A549 (cell line): ENCODE data around the gene SSMEM1. TPM values are rescaled to one million over a fixed set of nuclear protein-coding genes. Genes with fewer than 3 reads are reported as not detected.

ENCODE experiments used
- ATAC-seq, 2 experiments: fragments of 200-7000 bp in 1 of 2; fragments of >200 bp in 1 of 2; cut with Nextera tagmentation in 1 of 2; cut with Tn5 transposase in 1 of 2; 3 replicates each; pipeline versions ENCODE4 v1.8.0 to v1.9.1; 2018 to 2020; ENCODE audit warnings: mild to moderate bottlenecking in 1 of 2, moderate library complexity in 1 of 2
- CTCF ChIA-PET: fragments of 300-600 bp; sonication (Branson Sonifier 250); formaldehyde crosslinking; extraction: SDS; loops from one replicate; lab custom pipeline; 2021; ENCODE audit warnings: antibody characterized with exemption, inconsistent platforms; lab: Yijun Ruan, JAX
- POLR2A ChIA-PET: fragments of 350-600 bp; formaldehyde crosslinking; extraction: SDS; loops from one replicate; lab custom pipeline; 2021; ENCODE audit warnings: antibody characterized with exemption, inconsistent platforms; lab: Yijun Ruan, JAX
- DNase-seq, 2 experiments: peaks; one replicate each; pipeline versions ENCODE4 v3.0.0 to v3.0.0-alpha.2; 2011 to 2016; ENCODE audit warnings: low read depth in 1 of 2, low spot score in 1 of 2
- FAIRE-seq: peaks from 2 replicates; lab custom pipeline; 2011; peaks lifted over from hg19 to GRCh38; lab: Jason Lieb, UNC
- H3K27ac ChIP-seq, 2 experiments: fragments of >200 bp; sonication (Bioruptor Twin); formaldehyde crosslinking; 3 replicates each; pipeline ENCODE4 v1.5.1; 2016 to 2017
- H3K4me1 ChIP-seq: fragments of >200 bp; sonication (Bioruptor Twin); formaldehyde crosslinking; 3 replicates; pipeline ENCODE4 v1.6.1; 2016
- H3K4me2 ChIP-seq: fragments of >200 bp; sonication (Bioruptor Twin); formaldehyde crosslinking; 3 replicates; pipeline ENCODE4 v1.6.1; 2016
- H3K4me3 ChIP-seq: fragments of >200 bp; sonication (Bioruptor Twin); formaldehyde crosslinking; 3 replicates; pipeline ENCODE4 v1.5.1; 2016
- H3K9me3 ChIP-seq: fragments of >200 bp; sonication (Bioruptor Twin); formaldehyde crosslinking; 3 replicates; pipeline ENCODE4 v1.6.1; 2016
- CBX2 ChIP-seq: fragments of 200-600 bp; sonication (generic); IDR thresholded peaks from 2 replicates; pipeline ENCODE4 v1.6.1; 2016; ENCODE audit warnings: low read depth, mild to moderate bottlenecking, borderline replicate concordance
- CHD2 ChIP-seq: fragments of 150-350 bp; IDR thresholded peaks from 2 replicates; pipeline ENCODE4 v1.6.1; 2014; ENCODE audit warnings: low read length; ENCODE audit not compliant: partially characterized antibody
- CHD4 ChIP-seq: fragments of 200-600 bp; sonication (generic); IDR thresholded peaks from 2 replicates; pipeline ENCODE4 v1.6.1; 2016; ENCODE audit warnings: antibody characterized with exemption, mild to moderate bottlenecking, borderline replicate concordance
- CTCF ChIP-seq: fragments of >200 bp; sonication (Bioruptor Twin); formaldehyde crosslinking; IDR thresholded peaks from 3 replicates; pipeline ENCODE4 v1.5.1; 2016
- GATA3 ChIP-seq: IDR thresholded peaks from 2 replicates; pipeline ENCODE4 v1.6.1; 2012; ENCODE audit warnings: borderline replicate concordance
- HES2 ChIP-seq: fragments of >200 bp; sonication (Bioruptor Twin); formaldehyde crosslinking; IDR thresholded peaks from 2 replicates; pipeline ENCODE4 v1.6.1; 2016
- HMGXB4 ChIP-seq: fragments of 250-450 bp; sonication (Bioruptor Pico); IDR thresholded peaks from 2 replicates; pipeline ENCODE4 v1.5.0; 2021; ENCODE audit warnings: mild to moderate bottlenecking, moderate library complexity, borderline replicate concordance
- HOXB5 ChIP-seq: fragments of 250-450 bp; sonication (Bioruptor Pico); IDR thresholded peaks from 2 replicates; pipeline ENCODE4 v1.5.0; 2020; ENCODE audit warnings: mild to moderate bottlenecking, moderate library complexity
- JUN ChIP-seq, 2 experiments: fragments of >200 bp; sonication (Bioruptor Twin); formaldehyde crosslinking; IDR thresholded peaks; 2 replicates in 1 of 2; 3 replicates in 1 of 2; pipeline ENCODE4 v1.6.1; 2016 to 2017
- MAZ ChIP-seq: fragments of 150-350 bp; IDR thresholded peaks from 2 replicates; pipeline ENCODE4 v1.6.1; 2014; ENCODE audit warnings: antibody characterized with exemption, low read depth, low read length, borderline replicate concordance
- MYC ChIP-seq: IDR thresholded peaks from 2 replicates; pipeline ENCODE4 v1.6.1; 2012; ENCODE audit warnings: mild to moderate bottlenecking, inconsistent platforms, low read length, improper control_type of control experiment, borderline replicate concordance
- NFE2L2 ChIP-seq: fragments of 150-350 bp; conservative IDR thresholded peaks from 2 replicates; pipeline ENCODE4 v1.6.1; 2014; ENCODE audit warnings: low read length
- NPAS2 ChIP-seq: fragments of 250-450 bp; sonication (Bioruptor Pico); IDR thresholded peaks from 2 replicates; pipeline ENCODE4 v1.8.0; 2022; ENCODE audit warnings: mild to moderate bottlenecking, moderate library complexity, borderline replicate concordance
- RFX5 ChIP-seq: fragments of 450-650 bp; IDR thresholded peaks from 2 replicates; pipeline ENCODE4 v1.7.1; 2014; ENCODE audit warnings: antibody characterized with exemption, mild to moderate bottlenecking, moderate library complexity
- TFCP2L1 ChIP-seq: fragments of 250-450 bp; sonication (Bioruptor Pico); IDR thresholded peaks from 2 replicates; pipeline ENCODE4 v1.5.0; 2021; ENCODE audit warnings: mild to moderate bottlenecking
- TP53 ChIP-seq: fragments of 250-450 bp; sonication (Bioruptor Pico); IDR thresholded peaks from 2 replicates; pipeline ENCODE4 v1.5.0; 2021; ENCODE audit warnings: mild to moderate bottlenecking, moderate library complexity
- ZC3H11A ChIP-seq: fragments of 450-650 bp; IDR thresholded peaks from 2 replicates; pipeline ENCODE4 v1.6.1; 2014; ENCODE audit warnings: antibody characterized with exemption, mild to moderate bottlenecking
- ZFP36 ChIP-seq: fragments of 450-650 bp; IDR thresholded peaks from 2 replicates; pipeline ENCODE4 v1.6.1; 2014; ENCODE audit warnings: borderline replicate concordance; ENCODE audit not compliant: partially characterized antibody
- WGBS: methylation state at CpG from one replicate; pipeline ENCODE4 v1.1.6; 2017; ENCODE audit errors: missing lambda C conversion rate; 5-methylcytosine and 5-hydroxymethylcytosine counted together
- polyA plus RNA-seq, 4 experiments: library from polyadenylated mRNA; depleted of rRNA in 3 of 4; stranded (reverse); fragments of >200 nt; fragmentation: RNase III in 1 of 4; extraction: RNeasy Plus Mini Kit Qiagen cat#74134 plus additional on column Dnase treatment in 1 of 4; gene quantifications; 2 replicates in 3 of 4; 3 replicates in 1 of 4; pipeline ENCODE4 v1.2.3, GENCODE V29; 2011 to 2017
- TF ChIP-seq, protein P1 (sequence below): fragments of 200-600 bp; sonication (generic); IDR thresholded peaks from 2 replicates; pipeline ENCODE4 v1.6.1; 2016; ENCODE audit warnings: antibody characterized with exemption, mild to moderate bottlenecking, moderate library complexity
- TF ChIP-seq, protein P2 (sequence below): fragments of >200 bp; sonication (Bioruptor Twin); formaldehyde crosslinking; IDR thresholded peaks from 3 replicates; pipeline ENCODE4 v1.6.1; 2016

The SSMEM1 gene
- polyA plus RNA-seq, 2 of the 4 experiments (the other 2 are of a cell fraction), result not detected

DNA sequence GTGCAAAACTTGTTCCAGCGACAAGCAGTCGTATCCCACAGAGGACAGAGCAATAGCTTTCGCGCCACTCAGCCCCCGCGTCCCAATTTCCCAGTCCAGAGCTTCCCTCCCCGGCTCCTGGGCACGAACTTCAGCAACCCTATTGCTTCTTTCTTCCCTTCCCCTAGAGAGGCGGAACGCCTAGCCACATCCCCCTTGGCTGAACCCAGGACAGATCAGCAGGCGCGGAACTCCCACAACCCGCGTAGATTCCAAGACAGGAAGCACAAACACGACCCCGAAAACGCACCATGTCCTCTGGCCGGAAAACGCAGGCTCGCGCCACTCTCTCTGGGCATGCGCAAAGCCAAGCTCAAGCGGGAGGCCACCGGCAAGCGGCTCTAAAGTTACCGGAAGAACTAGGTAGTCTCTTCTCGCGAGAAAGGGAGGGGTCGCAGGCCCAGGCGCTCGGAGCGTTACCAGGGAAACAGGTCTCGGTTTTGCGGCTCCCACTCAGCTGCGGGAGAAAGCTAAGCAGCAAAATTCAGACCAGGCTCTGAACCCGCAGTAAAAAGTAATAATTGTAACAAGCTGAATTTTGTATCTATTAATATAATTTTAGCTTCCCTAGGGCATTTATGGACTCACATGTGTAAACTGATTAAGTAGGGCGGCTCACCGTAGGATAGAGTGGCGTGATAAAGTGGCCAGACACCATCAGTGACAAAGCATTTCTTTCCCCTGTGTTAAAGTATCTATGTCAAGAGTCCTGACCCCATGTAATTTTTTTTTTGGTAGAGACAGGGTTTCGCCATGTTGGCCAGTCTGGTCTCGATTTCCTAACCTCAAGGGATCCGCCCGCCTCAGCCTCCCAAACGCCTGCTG, 2.3 kb upstream of the SSMEM1 start, which contains the start of gene TMEM209 (continued):
- TF ChIP-seq CTCF, result no peak
- TF ChIP-seq JUN (IDR thresholded peaks at IDR 0.05), result peak; percentile 64 to 93; a peak in 3 of 5 replicates
- TF ChIP-seq CHD2, result peak; percentile 100
- TF ChIP-seq, protein P1, sequence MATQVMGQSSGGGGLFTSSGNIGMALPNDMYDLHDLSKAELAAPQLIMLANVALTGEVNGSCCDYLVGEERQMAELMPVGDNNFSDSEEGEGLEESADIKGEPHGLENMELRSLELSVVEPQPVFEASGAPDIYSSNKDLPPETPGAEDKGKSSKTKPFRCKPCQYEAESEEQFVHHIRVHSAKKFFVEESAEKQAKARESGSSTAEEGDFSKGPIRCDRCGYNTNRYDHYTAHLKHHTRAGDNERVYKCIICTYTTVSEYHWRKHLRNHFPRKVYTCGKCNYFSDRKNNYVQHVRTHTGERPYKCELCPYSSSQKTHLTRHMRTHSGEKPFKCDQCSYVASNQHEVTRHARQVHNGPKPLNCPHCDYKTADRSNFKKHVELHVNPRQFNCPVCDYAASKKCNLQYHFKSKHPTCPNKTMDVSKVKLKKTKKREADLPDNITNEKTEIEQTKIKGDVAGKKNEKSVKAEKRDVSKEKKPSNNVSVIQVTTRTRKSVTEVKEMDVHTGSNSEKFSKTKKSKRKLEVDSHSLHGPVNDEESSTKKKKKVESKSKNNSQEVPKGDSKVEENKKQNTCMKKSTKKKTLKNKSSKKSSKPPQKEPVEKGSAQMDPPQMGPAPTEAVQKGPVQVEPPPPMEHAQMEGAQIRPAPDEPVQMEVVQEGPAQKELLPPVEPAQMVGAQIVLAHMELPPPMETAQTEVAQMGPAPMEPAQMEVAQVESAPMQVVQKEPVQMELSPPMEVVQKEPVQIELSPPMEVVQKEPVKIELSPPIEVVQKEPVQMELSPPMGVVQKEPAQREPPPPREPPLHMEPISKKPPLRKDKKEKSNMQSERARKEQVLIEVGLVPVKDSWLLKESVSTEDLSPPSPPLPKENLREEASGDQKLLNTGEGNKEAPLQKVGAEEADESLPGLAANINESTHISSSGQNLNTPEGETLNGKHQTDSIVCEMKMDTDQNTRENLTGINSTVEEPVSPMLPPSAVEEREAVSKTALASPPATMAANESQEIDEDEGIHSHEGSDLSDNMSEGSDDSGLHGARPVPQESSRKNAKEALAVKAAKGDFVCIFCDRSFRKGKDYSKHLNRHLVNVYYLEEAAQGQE, result peak; percentile 100
- TF ChIP-seq HMGXB4 (CRISPR knock-in tag), result no peak
- TF ChIP-seq ZFP36, result no peak
- 0 out of 2 replicates have a peak, but pooled peaks have one; percentile 46 for TF ChIP-seq RFX5
- no peak for TF ChIP-seq HES2
- TF ChIP-seq MYC, result no peak
- TF ChIP-seq HOXB5 (CRISPR knock-in tag), result no peak; the same call in 1 of the 2 replicates
- TF ChIP-seq CBX2, result no peak
- TF ChIP-seq TP53 (CRISPR knock-in tag), result 0 out of 2 replicates have a peak, but pooled peaks have one; percentile 41
- TF ChIP-seq, protein P2, sequence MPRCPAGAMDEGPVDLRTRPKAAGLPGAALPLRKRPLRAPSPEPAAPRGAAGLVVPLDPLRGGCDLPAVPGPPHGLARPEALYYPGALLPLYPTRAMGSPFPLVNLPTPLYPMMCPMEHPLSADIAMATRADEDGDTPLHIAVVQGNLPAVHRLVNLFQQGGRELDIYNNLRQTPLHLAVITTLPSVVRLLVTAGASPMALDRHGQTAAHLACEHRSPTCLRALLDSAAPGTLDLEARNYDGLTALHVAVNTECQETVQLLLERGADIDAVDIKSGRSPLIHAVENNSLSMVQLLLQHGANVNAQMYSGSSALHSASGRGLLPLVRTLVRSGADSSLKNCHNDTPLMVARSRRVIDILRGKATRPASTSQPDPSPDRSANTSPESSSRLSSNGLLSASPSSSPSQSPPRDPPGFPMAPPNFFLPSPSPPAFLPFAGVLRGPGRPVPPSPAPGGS, result peak; percentile 72; the same call in 1 of the 3 replicates
- no peak for TF ChIP-seq MAZ
- no peak for TF ChIP-seq NPAS2

DNA sequence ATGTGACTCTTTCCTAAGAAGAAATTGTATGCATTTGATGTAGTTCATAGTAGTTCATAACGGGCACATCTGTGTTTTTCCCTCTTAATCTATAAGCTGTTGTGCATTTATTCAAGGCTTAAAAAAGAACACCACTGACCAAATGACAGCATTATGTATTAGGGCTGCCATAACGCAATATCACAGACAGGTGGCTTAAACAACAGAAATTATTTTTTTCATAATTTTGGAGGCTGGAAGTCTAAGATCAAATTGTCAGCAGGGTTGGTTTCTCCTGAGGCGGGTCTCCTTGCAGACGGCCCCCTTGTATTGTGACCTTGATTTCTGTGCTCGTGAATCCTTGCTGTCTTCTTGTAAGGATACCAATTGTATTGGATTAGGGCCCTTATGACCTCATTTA, 627 bp upstream of the SSMEM1 start:
- Histone ChIP-seq H3K4me1 (peaks cover 9% of the 10 kb centered on the region; the same call in 2 of the 3 replicates), H3K27ac (no peak overlapping the region), H3K4me2 (no peak overlapping the region), H3K9me3 (no peaks in the 10 kb centered on the region), H3K4me3 (no peak overlapping the region)
- 78% methylated on average over 5 of the region's 5 CpGs for WGBS
- ChIA-PET POLR2A (no interaction called here), CTCF (interaction anchor here (1.0 kb wide), 1 partner anchor 8 kb away, joined by 6 read pairs; no protein-coding TSS in a partner anchor)
- DNase-seq (no peak), ATAC-seq (no peak), FAIRE-seq (no peak)
- no peak for TF ChIP-seq NFE2L2
- no peak for TF ChIP-seq HES2
- no peak for TF ChIP-seq TFCP2L1 (CRISPR knock-in tag)
- no peak for TF ChIP-seq CHD4
- no peak for TF ChIP-seq GATA3
- no peak for TF ChIP-seq ZC3H11A
- TF ChIP-seq JUN (IDR thresholded peaks at IDR 0.05), result no peak
- TF ChIP-seq, all 56 proteins: peak for 0
